ENCODE results near the gene GPC3.

The GPC3 gene

GRCh38 chrX:133497356-133497755, 488.0 kb downstream of the GPC3 start:
- no peak for DNase-seq (ENCODE audit: low spot score)

- peak; percentile 1 for DNase-seq (ENCODE audit: low spot score)
These were observed 489.7 kb downstream of the GPC3 start for GRCh38 chrX:133495464-133496391.

GRCh38 chrX:133493366-133493765, 492.0 kb downstream of the GPC3 start:
- no peak for DNase-seq (ENCODE audit: low spot score)

GRCh38 chrX:133490955-133491354, 494.4 kb downstream of the GPC3 start:
- no peak for DNase-seq (ENCODE audit: low spot score)
